B cell (primary cell): ENCODE data around the gene P4HA2. TPM values are rescaled to one million over a fixed set of nuclear protein-coding genes. Genes with fewer than 3 reads are reported as not detected.

ENCODE experiments used
- ATAC-seq: fragments of 200-7000 bp; cut with Tn5 transposase; one replicate; pipeline ENCODE4 v1.10.0; 2021; ENCODE audit warnings: low read depth, mild to moderate bottlenecking, moderate number of reproducible peaks, moderate library complexity
- CTCF ChIA-PET: fragments of 350-600 bp; sonication (Branson Sonifier 250); formaldehyde crosslinking; loops from one replicate; lab custom pipeline; 2021; ENCODE audit warnings: antibody characterized with exemption, inconsistent platforms; lab: Charles Lee
- POLR2A ChIA-PET: fragments of 350-600 bp; sonication (Branson Sonifier 250); formaldehyde crosslinking; loops from one replicate; lab custom pipeline; 2021; ENCODE audit warnings: antibody characterized with exemption; lab: Charles Lee
- DNase-seq: peaks from one replicate; pipeline ENCODE4 v3.0.0; 2013
- H2AFZ ChIP-seq: 2 replicates; pipeline ENCODE4 v1.6.1; 2012; ENCODE audit warnings: mild to moderate bottlenecking, low read depth, low read length; ENCODE audit not compliant: insufficient read depth, poor library complexity, severe bottlenecking
- H3K27ac ChIP-seq, 2 donors: 1 replicate in 1 of 2; 2 replicates in 1 of 2; pipeline ENCODE4 v1.5.1; 2012 to 2013; ENCODE audit warnings: low read length in 2 of 2, mild to moderate bottlenecking in 2 of 2, moderate library complexity in 1 of 2
- H3K27me3 ChIP-seq, 4 experiments: fragments of 200-600 bp in 1 of 4; sonication (generic) in 1 of 4; replicated peaks in 1 of 4; 1 replicate in 2 of 4; 2 replicates in 2 of 4; pipeline versions ENCODE4 v1.6.1 to v1.7.0; 2013 to 2016; ENCODE audit warnings: low read length in 3 of 4, mild to moderate bottlenecking in 2 of 4, mixed read lengths in 1 of 4, moderate library complexity in 1 of 4; ENCODE audit not compliant: insufficient read depth in 4 of 4, control insufficient read depth in 3 of 4; ENCODE audit errors: control extremely low read depth in 1 of 4
- H3K36me3 ChIP-seq, 2 experiments: replicated peaks in 1 of 2; 1 replicate in 1 of 2; 2 replicates in 1 of 2; pipeline versions ENCODE4 v1.6.1 to v1.7.1; 2013; ENCODE audit warnings: low read length in 1 of 2; ENCODE audit not compliant: insufficient read depth in 2 of 2, control insufficient read depth in 1 of 2; ENCODE audit errors: control extremely low read depth in 1 of 2, extremely low read depth in 1 of 2
- H3K4me1 ChIP-seq, 2 donors: fragments of 200-600 bp in 1 of 2; sonication (generic) in 1 of 2; 1 replicate in 1 of 2; 2 replicates in 1 of 2; pipeline versions ENCODE4 v1.5.1 to v1.6.1; 2013 to 2017; ENCODE audit warnings: low read length in 2 of 2; ENCODE audit not compliant: control insufficient read depth in 2 of 2, insufficient read depth in 2 of 2
- H3K4me2 ChIP-seq: replicated peaks from 2 replicates; pipeline ENCODE3; 2012; ENCODE audit warnings: mild to moderate bottlenecking, low read depth, low read length; ENCODE audit not compliant: poor library complexity, severe bottlenecking
- H3K4me3 ChIP-seq, 5 experiments: fragments of 200-600 bp in 1 of 5; sonication (generic) in 1 of 5; 1 replicate in 3 of 5; 2 replicates in 2 of 5; pipeline versions ENCODE4 v1.5.1 to v1.7.0; 2011 to 2016; ENCODE audit warnings: low read length in 4 of 5, mild to moderate bottlenecking in 4 of 5, low read depth in 2 of 5, control low read depth in 1 of 5, moderate library complexity in 1 of 5; ENCODE audit not compliant: insufficient read depth in 1 of 5; ENCODE audit errors: control extremely low read depth in 1 of 5, extremely low read depth in 1 of 5
- H3K79me2 ChIP-seq: fragments of 200-600 bp; sonication (generic); one replicate; pipeline ENCODE4 v1.6.0; 2016; ENCODE audit warnings: low read length; ENCODE audit not compliant: control insufficient read depth, insufficient read depth
- H3K9ac ChIP-seq: fragments of 200-600 bp; sonication (generic); 2 replicates; pipeline ENCODE4 v1.6.1; 2017; ENCODE audit warnings: mild to moderate bottlenecking, low read length, moderate library complexity
- H3K9me3 ChIP-seq, 3 donors: one replicate each; pipeline versions ENCODE4 v1.6.1 to v1.7.1; 2013; ENCODE audit warnings: low read length in 2 of 3; ENCODE audit not compliant: control insufficient read depth in 2 of 3, insufficient read depth in 1 of 3; ENCODE audit errors: control extremely low read depth in 1 of 3
- H4K20me1 ChIP-seq: 2 replicates; pipeline ENCODE4 v1.6.0; 2012; ENCODE audit warnings: mild to moderate bottlenecking, low read length; ENCODE audit not compliant: insufficient read depth, control insufficient read depth, poor library complexity, severe bottlenecking
- H3K27ac Mint-ChIP-seq: one replicate; pipeline ENCODE4 v1.8.0; 2021; ENCODE audit warnings: mixed read lengths
- H3K27me3 Mint-ChIP-seq: one replicate; pipeline ENCODE4 v1.8.0; 2021; ENCODE audit warnings: mixed read lengths
- H3K4me1 Mint-ChIP-seq: one replicate; pipeline ENCODE4 v1.8.0; 2021; ENCODE audit warnings: mixed read lengths
- H3K4me3 Mint-ChIP-seq: one replicate; pipeline ENCODE4 v1.8.0; 2021; ENCODE audit warnings: mixed read lengths
- H3K9me3 Mint-ChIP-seq: one replicate; pipeline ENCODE4 v1.8.0; 2022; ENCODE audit warnings: mixed read lengths; ENCODE audit not compliant: insufficient read depth
- EZH2 ChIP-seq: IDR thresholded peaks from 2 replicates; pipeline ENCODE4 v1.6.1; 2012; ENCODE audit warnings: borderline replicate concordance, low read depth, mild to moderate bottlenecking, moderate library complexity, low read length; ENCODE audit not compliant: insufficient read depth, poor library complexity, severe bottlenecking
- WGBS: methylation state at CpG from one replicate; pipeline ENCODE4 v1.1.5; 2013; ENCODE audit warnings: missing lambda C conversion rate; ENCODE audit not compliant: insufficient coverage; 5-methylcytosine and 5-hydroxymethylcytosine counted together
- intact Hi-C: fragments of 100-400 bp; cut with micrococcal nuclease; formaldehyde crosslinking; loops from one replicate; pipeline ENCODE4 v1.10.0; 2022
- polyA plus RNA-seq: library from polyadenylated mRNA; depleted of rRNA; stranded (reverse); fragments of >200 nt; gene quantifications from 2 replicates; pipeline ENCODE4 v1.2.3, GENCODE V29; 2012
- total RNA-seq, 2 donors: library from RNA; stranded (reverse); fragments of 120-200 nt in 1 of 2; gene quantifications; 1 replicate in 1 of 2; 2 replicates in 1 of 2; pipeline versions ENCODE4 v1.2.3 to v1.2.4, GENCODE V29; 2013 to 2022
- TF ChIP-seq, protein P1 (sequence below): fragments of 200-600 bp; IDR thresholded peaks from one replicate; pipeline ENCODE4 v1.8.0; 2022; ENCODE audit warnings: antibody characterized with exemption, mild to moderate bottlenecking

The P4HA2 gene
- total and polyA plus RNA-seq, 2 donors (not counting 1 experiment from before 2014, with no cell fraction given) = 0.09 to 0.25 TPM

DNA sequence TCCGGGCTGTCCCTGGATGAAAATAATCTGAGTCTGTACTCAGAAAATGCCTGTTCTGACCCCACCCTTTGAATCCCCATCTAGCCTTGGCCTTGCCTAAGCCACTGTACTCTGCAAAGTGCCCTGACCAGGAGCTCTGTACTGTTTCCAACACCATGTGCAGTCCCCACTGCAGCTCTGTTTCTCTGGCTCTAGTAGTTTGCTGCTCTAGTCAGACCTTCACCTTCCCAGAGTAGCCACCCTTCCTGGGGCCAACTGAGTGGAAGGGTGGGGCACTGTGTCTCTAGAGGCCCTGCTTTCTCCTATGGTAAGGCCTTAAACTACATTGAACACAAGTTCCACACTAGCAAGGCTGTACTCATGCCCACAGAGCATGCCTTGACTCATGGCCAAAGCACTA is 31.9 kb downstream of the P4HA2 start:
- Histone ChIP-seq H3K79me2 (no peaks in the 10 kb centered on the region), H3K4me3 (no peak overlapping the region), H3K9ac (no peak overlapping the region), H3K4me2 (no peak overlapping the region), H3K27me3 (no peaks in the 10 kb centered on the region), H3K4me1 (no peaks in the 10 kb centered on the region), H3K27ac (no peak overlapping the region), H2AFZ (no peak overlapping the region), H3K36me3 (no peaks in the 10 kb centered on the region), H3K9me3 (no peaks in the 10 kb centered on the region), H4K20me1 (no peaks in the 10 kb centered on the region)
- H3K4me3 Mint-ChIP-seq = no peak overlapping the region
- no peak for TF ChIP-seq EZH2
- TF ChIP-seq, protein P1, sequence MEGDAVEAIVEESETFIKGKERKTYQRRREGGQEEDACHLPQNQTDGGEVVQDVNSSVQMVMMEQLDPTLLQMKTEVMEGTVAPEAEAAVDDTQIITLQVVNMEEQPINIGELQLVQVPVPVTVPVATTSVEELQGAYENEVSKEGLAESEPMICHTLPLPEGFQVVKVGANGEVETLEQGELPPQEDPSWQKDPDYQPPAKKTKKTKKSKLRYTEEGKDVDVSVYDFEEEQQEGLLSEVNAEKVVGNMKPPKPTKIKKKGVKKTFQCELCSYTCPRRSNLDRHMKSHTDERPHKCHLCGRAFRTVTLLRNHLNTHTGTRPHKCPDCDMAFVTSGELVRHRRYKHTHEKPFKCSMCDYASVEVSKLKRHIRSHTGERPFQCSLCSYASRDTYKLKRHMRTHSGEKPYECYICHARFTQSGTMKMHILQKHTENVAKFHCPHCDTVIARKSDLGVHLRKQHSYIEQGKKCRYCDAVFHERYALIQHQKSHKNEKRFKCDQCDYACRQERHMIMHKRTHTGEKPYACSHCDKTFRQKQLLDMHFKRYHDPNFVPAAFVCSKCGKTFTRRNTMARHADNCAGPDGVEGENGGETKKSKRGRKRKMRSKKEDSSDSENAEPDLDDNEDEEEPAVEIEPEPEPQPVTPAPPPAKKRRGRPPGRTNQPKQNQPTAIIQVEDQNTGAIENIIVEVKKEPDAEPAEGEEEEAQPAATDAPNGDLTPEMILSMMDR = no peak
- intact Hi-C loops = no loop called here
- CTCF ChIA-PET = interaction anchor here (1.7 to 2.0 kb wide), 2 partner anchors 16 to 42 kb away, joined by 6 to 11 read pairs; no protein-coding TSS in a partner anchor
- H3K27me3 Mint-ChIP-seq = no peaks in the 10 kb centered on the region
- 100% methylated on average over 1 of the region's 1 CpG for WGBS
- H3K4me1 Mint-ChIP-seq = no peaks in the 10 kb centered on the region
- no peak for DNase-seq
- POLR2A ChIA-PET = no interaction called here
- ATAC-seq = no peak
- H3K9me3 Mint-ChIP-seq = no peaks in the 10 kb centered on the region
- H3K27ac Mint-ChIP-seq = no peak overlapping the region

DNA sequence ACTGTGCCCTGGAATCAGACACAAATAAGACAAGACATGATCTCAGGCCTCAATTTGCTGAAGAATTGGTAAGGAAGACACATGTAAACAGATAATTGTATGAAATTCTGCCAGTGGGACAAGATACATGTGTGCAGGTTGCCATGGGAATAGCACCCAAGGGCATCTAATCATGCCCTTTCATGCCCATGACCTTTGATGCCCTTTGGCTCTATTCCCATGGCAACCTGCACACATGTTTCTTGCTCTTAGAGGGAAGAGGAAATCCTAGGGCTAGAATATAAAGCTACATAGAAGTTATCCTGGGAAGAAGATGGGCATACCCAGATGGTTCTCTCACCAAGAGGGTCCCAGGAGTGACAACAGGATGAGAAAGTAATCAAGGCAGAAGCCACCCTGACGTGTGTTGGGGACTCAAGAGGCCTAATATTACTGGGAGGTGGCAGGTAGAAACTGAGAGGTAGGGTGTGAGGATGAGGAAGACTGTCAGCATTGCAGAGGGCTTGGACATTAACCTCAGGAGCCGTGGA is 34.4 kb downstream of the P4HA2 start:
- Histone ChIP-seq H3K79me2 (no peaks in the 10 kb centered on the region), H3K27ac (no peak overlapping the region), H2AFZ (no peak overlapping the region), H3K4me2 (no peak overlapping the region), H3K4me1 (no peaks in the 10 kb centered on the region), H3K4me3 (no peak overlapping the region), H3K9me3 (no peaks in the 10 kb centered on the region), H3K27me3 (no peaks in the 10 kb centered on the region), H4K20me1 (no peaks in the 10 kb centered on the region), H3K36me3 (no peaks in the 10 kb centered on the region), H3K9ac (no peak overlapping the region)
- Mint-ChIP-seq H3K9me3 (no peaks in the 10 kb centered on the region), H3K27me3 (peaks cover 5% of the 10 kb centered on the region), H3K4me1 (peaks cover 2% of the 10 kb centered on the region), H3K4me3 (no peak overlapping the region), H3K27ac (no peak overlapping the region)
- TF ChIP-seq EZH2 = no peak
- TF ChIP-seq, protein P1 = no peak
- DNase-seq = no peak
- ATAC-seq = no peak
- ChIA-PET POLR2A (no interaction called here), CTCF (no interaction called here)
- 61% methylated on average over 2 of the region's 2 CpGs for WGBS
- intact Hi-C loops = no loop called here
